ENCODE measurements around the gene RAB40B.

Gene RAB40B

GRCh38 chr17:82638183-82638773 lies 60.2 kb downstream of the RAB40B start:
- peaks cover 6% of the 10 kb centered on the region for H3K4me1 ChIP-seq (ENCODE audit: control insufficient read depth, insufficient read depth, low read depth, low read length)
- H3K79me1 ChIP-seq (replicated peaks; ENCODE audit: low read length, poor library complexity, severe bottlenecking), result peaks cover 14% of the 10 kb centered on the region

GRCh38 chr17:82636626-82637598 lies 61.6 kb downstream of the RAB40B start:
- H3K4me2 ChIP-seq (ENCODE audit: low read length, poor library complexity, severe bottlenecking), result no peak overlapping the region
- no peak overlapping the region for H2BK120ac ChIP-seq (ENCODE audit: low read depth, low read length)
- H3K18ac ChIP-seq (ENCODE audit: low read depth in 1 of 2, low read length in 2 of 2), result no peak overlapping the region
- peaks cover 5% of the 10 kb centered on the region for H3K4me1 ChIP-seq (ENCODE audit: control insufficient read depth, insufficient read depth, low read depth, low read length)
- no peak overlapping the region for H2AK5ac ChIP-seq (ENCODE audit: low read length, severe bottlenecking)
- H4K91ac ChIP-seq (ENCODE audit: low read length), result no peak overlapping the region
- no peak for DNase-seq
- no peak overlapping the region for H3K9ac ChIP-seq (ENCODE audit: low read length)
- H2AFZ ChIP-seq (ENCODE audit: low read depth, low read length), result no peak overlapping the region
- H3K79me1 ChIP-seq (replicated peaks; ENCODE audit: low read length, poor library complexity, severe bottlenecking), result peaks cover 11% of the 10 kb centered on the region
- H2BK5ac ChIP-seq (ENCODE audit: low read depth, low read length, poor library complexity, severe bottlenecking), result no peak overlapping the region
- WGBS, result 96% methylated on average over 15 of the region's 16 CpGs
- no peak overlapping the region for H3K4me3 ChIP-seq (ENCODE audit: insufficient read depth in 1 of 2, low read depth in 1 of 2, low read length in 2 of 2)
- no peak overlapping the region for H2BK12ac ChIP-seq (ENCODE audit: low read length in 2 of 2)
- no peak overlapping the region for H3K14ac ChIP-seq (ENCODE audit: low read length in 2 of 2)
- no peak overlapping the region for H3K4ac ChIP-seq (ENCODE audit: low read depth in 1 of 2, low read length in 2 of 2)
- peaks cover 33 to 48% of the 10 kb centered on the region in 2 experiments for H3K36me3 ChIP-seq (ENCODE audit: control insufficient read depth in 1 of 2, insufficient read depth in 2 of 2, low read depth in 1 of 2, low read length in 2 of 2)
- H3K9me3 ChIP-seq (ENCODE audit: control insufficient read depth, low read length), result no peaks in the 10 kb centered on the region
- H3K27me3 ChIP-seq (ENCODE audit: control insufficient read depth in 1 of 2, insufficient read depth in 1 of 2, low read length in 2 of 2), result no peaks in the 10 kb centered on the region
- no peak overlapping the region for H4K8ac ChIP-seq (ENCODE audit: low read length)
- H2BK15ac ChIP-seq (ENCODE audit: low read depth, poor library complexity, severe bottlenecking), result no peak overlapping the region
- no peak overlapping the region for H3K27ac ChIP-seq (ENCODE audit: low read length, poor library complexity, severe bottlenecking)
- no peak overlapping the region for H3K23ac ChIP-seq (ENCODE audit: low read length in 2 of 2)

More at GRCh38 chr17:82638183-82638773, 60.2 kb downstream of the RAB40B start:
- Histone ChIP-seq H3K4me2 (ENCODE audit: low read length, poor library complexity, severe bottlenecking) (no peak overlapping the region), H2AFZ (ENCODE audit: low read depth, low read length) (no peak overlapping the region), H4K8ac (ENCODE audit: low read length) (no peak overlapping the region), H3K9me3 (ENCODE audit: control insufficient read depth, low read length) (no peaks in the 10 kb centered on the region), H3K14ac (ENCODE audit: low read length in 2 of 2) (no peak overlapping the region), H3K9ac (ENCODE audit: low read length) (no peak overlapping the region), H3K23ac (ENCODE audit: low read length in 2 of 2) (no peak overlapping the region), H2AK5ac (ENCODE audit: low read length, severe bottlenecking) (no peak overlapping the region), H3K27me3 (ENCODE audit: control insufficient read depth in 1 of 2, insufficient read depth in 1 of 2, low read length in 2 of 2) (no peaks in the 10 kb centered on the region), H2BK120ac (ENCODE audit: low read depth, low read length) (no peak overlapping the region), H3K36me3 (ENCODE audit: control insufficient read depth in 1 of 2, insufficient read depth in 2 of 2, low read depth in 1 of 2, low read length in 2 of 2) (peaks cover 43 to 56% of the 10 kb centered on the region in 2 experiments), H3K4me3 (ENCODE audit: insufficient read depth in 1 of 2, low read depth in 1 of 2, low read length in 2 of 2) (no peak overlapping the region), H4K91ac (ENCODE audit: low read length) (no peak overlapping the region), H3K4ac (ENCODE audit: low read depth in 1 of 2, low read length in 2 of 2) (no peak overlapping the region), H3K27ac (ENCODE audit: low read length, poor library complexity, severe bottlenecking) (no peak overlapping the region), H2BK5ac (ENCODE audit: low read depth, low read length, poor library complexity, severe bottlenecking) (no peak overlapping the region), H3K18ac (ENCODE audit: low read depth in 1 of 2, low read length in 2 of 2) (no peak overlapping the region), H2BK15ac (ENCODE audit: low read depth, poor library complexity, severe bottlenecking) (no peak overlapping the region), H2BK12ac (ENCODE audit: low read length in 2 of 2) (no peak overlapping the region)
- no peak for DNase-seq
- no CpG with 5 or more reads among the region's 5 CpGs for WGBS

- Histone ChIP-seq H4K8ac (ENCODE audit: low read length) (no peak overlapping the region), H3K79me1 (replicated peaks; ENCODE audit: low read length, poor library complexity, severe bottlenecking) (peaks cover 18% of the 10 kb centered on the region), H3K27me3 (ENCODE audit: control insufficient read depth in 1 of 2, insufficient read depth in 1 of 2, low read length in 2 of 2) (no peaks in the 10 kb centered on the region)
Measured at GRCh38 chr17:82633343-82633742, 65.2 kb downstream of the RAB40B start.

GRCh38 chr17:82632451-82632850 lies 66.0 kb downstream of the RAB40B start:
- H2BK12ac ChIP-seq (ENCODE audit: low read length in 2 of 2), result no peak overlapping the region
- H3K27me3 ChIP-seq (ENCODE audit: control insufficient read depth in 1 of 2, insufficient read depth in 1 of 2, low read length in 2 of 2), result no peaks in the 10 kb centered on the region
- no peak overlapping the region for H2AFZ ChIP-seq (ENCODE audit: low read depth, low read length)
- H4K8ac ChIP-seq (ENCODE audit: low read length), result no peak overlapping the region
- H3K9ac ChIP-seq (ENCODE audit: low read length), result no peak overlapping the region
- no peak overlapping the region for H3K4ac ChIP-seq (ENCODE audit: low read depth in 1 of 2, low read length in 2 of 2)
- H3K23ac ChIP-seq (ENCODE audit: low read length in 2 of 2), result no peak overlapping the region
- H3K27ac ChIP-seq (ENCODE audit: low read length, poor library complexity, severe bottlenecking), result no peak overlapping the region
- H3K4me2 ChIP-seq (ENCODE audit: low read length, poor library complexity, severe bottlenecking), result no peak overlapping the region
- H3K79me1 ChIP-seq (replicated peaks; ENCODE audit: low read length, poor library complexity, severe bottlenecking), result peaks cover 24% of the 10 kb centered on the region
- H3K4me3 ChIP-seq (ENCODE audit: insufficient read depth in 1 of 2, low read depth in 1 of 2, low read length in 2 of 2), result no peak overlapping the region
- DNase-seq, result no peak
- H2BK5ac ChIP-seq (ENCODE audit: low read depth, low read length, poor library complexity, severe bottlenecking), result no peak overlapping the region
- no peak overlapping the region for H3K14ac ChIP-seq (ENCODE audit: low read length in 2 of 2)
- H3K9me3 ChIP-seq (ENCODE audit: control insufficient read depth, low read length), result no peaks in the 10 kb centered on the region
- WGBS, result 95% methylated on average over 8 of the region's 8 CpGs
- no peak overlapping the region for H2BK15ac ChIP-seq (ENCODE audit: low read depth, poor library complexity, severe bottlenecking)
- no peak overlapping the region for H2AK5ac ChIP-seq (ENCODE audit: low read length, severe bottlenecking)
- no peak overlapping the region for H3K18ac ChIP-seq (ENCODE audit: low read depth in 1 of 2, low read length in 2 of 2)
- no peak overlapping the region for H2BK120ac ChIP-seq (ENCODE audit: low read depth, low read length)
- no peak overlapping the region for H4K91ac ChIP-seq (ENCODE audit: low read length)
- peaks cover 43 to 51% of the 10 kb centered on the region in 2 experiments for H3K36me3 ChIP-seq (ENCODE audit: control insufficient read depth in 1 of 2, insufficient read depth in 2 of 2, low read depth in 1 of 2, low read length in 2 of 2)
- H3K4me1 ChIP-seq (ENCODE audit: control insufficient read depth, insufficient read depth, low read depth, low read length), result no peaks in the 10 kb centered on the region

More at GRCh38 chr17:82633343-82633742, 65.2 kb downstream of the RAB40B start:
- Histone ChIP-seq H3K36me3 (ENCODE audit: control insufficient read depth in 1 of 2, insufficient read depth in 2 of 2, low read depth in 1 of 2, low read length in 2 of 2) (peaks cover 34 to 44% of the 10 kb centered on the region in 2 experiments), H3K4me3 (ENCODE audit: insufficient read depth in 1 of 2, low read depth in 1 of 2, low read length in 2 of 2) (no peak overlapping the region), H2AK5ac (ENCODE audit: low read length, severe bottlenecking) (no peak overlapping the region), H2BK15ac (ENCODE audit: low read depth, poor library complexity, severe bottlenecking) (no peak overlapping the region), H3K4me2 (ENCODE audit: low read length, poor library complexity, severe bottlenecking) (no peak overlapping the region), H2AFZ (ENCODE audit: low read depth, low read length) (no peak overlapping the region), H3K9me3 (ENCODE audit: control insufficient read depth, low read length) (no peaks in the 10 kb centered on the region), H4K91ac (ENCODE audit: low read length) (no peak overlapping the region), H2BK5ac (ENCODE audit: low read depth, low read length, poor library complexity, severe bottlenecking) (no peak overlapping the region), H3K4ac (ENCODE audit: low read depth in 1 of 2, low read length in 2 of 2) (no peak overlapping the region), H3K23ac (ENCODE audit: low read length in 2 of 2) (no peak overlapping the region), H3K18ac (ENCODE audit: low read depth in 1 of 2, low read length in 2 of 2) (no peak overlapping the region), H3K27ac (ENCODE audit: low read length, poor library complexity, severe bottlenecking) (no peak overlapping the region), H2BK120ac (ENCODE audit: low read depth, low read length) (no peak overlapping the region), H3K14ac (ENCODE audit: low read length in 2 of 2) (no peak overlapping the region), H2BK12ac (ENCODE audit: low read length in 2 of 2) (no peak overlapping the region), H3K9ac (ENCODE audit: low read length) (no peak overlapping the region), H3K4me1 (ENCODE audit: control insufficient read depth, insufficient read depth, low read depth, low read length) (no peaks in the 10 kb centered on the region)
- no peak for DNase-seq

Data from mesenchymal stem cell (in vitro differentiated cells and primary cell).